Measurements from ENCODE around the gene SLC45A3.

DNA sequence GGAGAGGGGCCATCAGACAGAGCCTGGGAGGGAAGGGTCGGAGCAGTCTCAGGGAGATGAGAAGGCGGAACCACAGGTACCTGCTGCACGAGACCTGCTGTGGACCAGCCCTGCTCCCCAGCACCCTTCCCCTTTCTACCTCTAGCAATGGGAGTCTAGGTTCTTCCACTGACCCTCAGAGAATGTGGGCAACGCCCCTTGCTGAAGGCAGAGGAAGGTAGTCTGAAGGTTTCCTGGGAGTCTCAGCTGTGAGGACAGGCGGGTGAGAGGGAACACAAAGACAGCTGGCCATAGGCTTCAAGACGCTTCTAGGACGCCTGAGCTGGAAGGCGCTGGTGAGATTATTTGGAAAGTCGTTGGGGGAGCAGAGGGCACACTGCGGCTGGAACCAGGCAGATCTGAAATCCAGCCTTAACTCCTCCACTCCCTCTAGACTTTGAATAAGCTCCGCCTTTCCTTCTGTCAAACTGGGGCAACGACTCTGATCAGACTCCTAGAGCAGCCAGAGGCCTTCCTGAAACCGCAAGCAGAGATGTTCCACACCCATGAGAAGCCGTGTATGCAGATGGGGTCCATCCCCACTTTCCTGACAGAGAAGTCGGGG, 18.1 kb downstream of the SLC45A3 start:
- TF ChIP-seq, protein P1, sequence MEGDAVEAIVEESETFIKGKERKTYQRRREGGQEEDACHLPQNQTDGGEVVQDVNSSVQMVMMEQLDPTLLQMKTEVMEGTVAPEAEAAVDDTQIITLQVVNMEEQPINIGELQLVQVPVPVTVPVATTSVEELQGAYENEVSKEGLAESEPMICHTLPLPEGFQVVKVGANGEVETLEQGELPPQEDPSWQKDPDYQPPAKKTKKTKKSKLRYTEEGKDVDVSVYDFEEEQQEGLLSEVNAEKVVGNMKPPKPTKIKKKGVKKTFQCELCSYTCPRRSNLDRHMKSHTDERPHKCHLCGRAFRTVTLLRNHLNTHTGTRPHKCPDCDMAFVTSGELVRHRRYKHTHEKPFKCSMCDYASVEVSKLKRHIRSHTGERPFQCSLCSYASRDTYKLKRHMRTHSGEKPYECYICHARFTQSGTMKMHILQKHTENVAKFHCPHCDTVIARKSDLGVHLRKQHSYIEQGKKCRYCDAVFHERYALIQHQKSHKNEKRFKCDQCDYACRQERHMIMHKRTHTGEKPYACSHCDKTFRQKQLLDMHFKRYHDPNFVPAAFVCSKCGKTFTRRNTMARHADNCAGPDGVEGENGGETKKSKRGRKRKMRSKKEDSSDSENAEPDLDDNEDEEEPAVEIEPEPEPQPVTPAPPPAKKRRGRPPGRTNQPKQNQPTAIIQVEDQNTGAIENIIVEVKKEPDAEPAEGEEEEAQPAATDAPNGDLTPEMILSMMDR (IDR thresholded peaks at IDR 0.05), result no peak
- TF ChIP-seq POLR2A (IDR thresholded peaks at IDR 0.05), result no peak
